Measurements from ENCODE around the gene SLC8A3.
A peak's percentile ranks its signal among the peaks of the same experiment; 100 is the strongest.

Gene SLC8A3

GRCh38 chr14:70019695-70020094 lies 169.1 kb downstream of the SLC8A3 start:
- no peak for DNase-seq

DNA sequence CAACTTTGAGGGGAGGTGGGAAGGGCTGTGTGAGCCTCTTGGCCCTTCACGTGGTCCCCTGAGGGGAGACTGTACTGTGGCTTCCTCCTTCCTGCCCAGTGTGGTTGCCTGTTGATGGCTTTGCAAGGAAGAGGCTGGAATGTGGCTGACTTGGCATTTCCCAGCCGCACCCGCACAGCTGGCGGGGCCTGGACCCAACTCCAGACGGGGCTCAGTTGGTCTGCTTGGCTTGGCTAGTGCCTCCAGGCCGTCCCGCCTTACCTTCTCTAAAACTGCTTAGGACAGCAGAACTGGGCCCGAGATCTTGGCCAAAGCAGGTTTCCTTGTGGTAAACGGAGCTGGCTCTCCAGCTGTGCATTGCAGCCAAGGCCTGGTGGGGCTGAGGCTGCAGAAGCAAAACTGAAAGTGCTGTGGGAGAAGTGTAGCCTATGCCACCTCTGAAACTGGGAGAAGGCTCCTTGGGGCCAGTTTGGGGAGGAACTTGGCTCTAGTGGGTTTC lies 170.0 kb downstream of the SLC8A3 start:
- DNase-seq = no peak

- no peak for DNase-seq
Measured at GRCh38 chr14:70018230-70018629, 170.5 kb downstream of the SLC8A3 start.

DNA sequence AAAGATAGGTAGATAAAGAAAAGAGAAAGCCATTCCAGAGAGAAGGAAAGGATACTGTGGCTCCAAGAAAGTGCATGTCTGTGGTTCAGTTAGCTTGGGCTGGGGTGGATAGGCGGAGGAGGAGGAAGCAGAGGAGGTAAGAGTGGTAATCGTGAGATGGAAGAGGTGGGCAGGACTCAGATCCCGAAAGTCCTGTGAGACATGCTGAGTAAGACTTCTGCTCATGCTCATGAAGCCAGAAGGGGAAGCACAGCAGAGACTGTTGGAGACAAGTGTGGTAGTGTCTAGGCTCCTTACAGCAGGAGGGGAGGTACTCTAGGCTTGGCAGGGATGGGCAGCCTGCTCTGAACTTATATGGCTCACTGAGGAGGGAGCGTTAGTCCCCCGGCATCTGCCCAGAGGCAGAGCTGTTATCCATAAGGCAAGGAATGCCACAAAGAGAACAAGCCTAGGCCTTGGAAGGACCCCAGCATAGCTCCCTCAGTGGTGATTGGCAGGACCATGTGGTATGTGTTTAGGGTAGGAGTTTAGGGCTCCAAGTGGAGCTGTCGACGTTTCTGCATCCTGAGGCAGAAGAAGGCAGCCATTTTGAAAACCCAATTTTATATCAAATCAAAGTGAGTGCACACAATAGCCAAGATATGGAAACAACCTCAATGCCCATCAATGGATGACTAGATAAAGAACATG lies 174.2 kb downstream of the SLC8A3 start:
- no peak for DNase-seq

- DNase-seq = peak; percentile 46
Measured at GRCh38 chr14:70013271-70013873, 175.4 kb downstream of the SLC8A3 start.

DNA sequence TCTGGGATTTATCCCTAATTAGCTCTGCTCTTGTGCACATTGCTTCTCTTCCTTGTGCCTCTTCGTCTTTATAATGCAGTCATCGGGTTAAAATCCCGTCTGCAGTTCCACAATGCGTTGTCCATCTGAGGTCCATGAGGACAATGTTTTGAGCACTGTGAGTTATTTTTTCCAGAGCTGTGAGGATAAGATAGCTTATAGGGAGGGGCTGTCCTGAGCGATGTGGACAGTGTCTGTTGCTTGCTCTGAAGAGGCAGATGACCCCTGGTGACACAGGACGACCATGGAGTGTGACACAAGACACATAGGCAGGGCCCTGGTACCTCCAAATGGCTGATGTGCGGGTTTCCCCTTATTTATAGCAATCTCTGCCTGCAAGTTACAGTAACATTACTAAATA lies 177.0 kb downstream of the SLC8A3 start:
- DNase-seq = no peak

GRCh38 chr14:70011098-70011497 lies 177.7 kb downstream of the SLC8A3 start:
- DNase-seq = peak; percentile 30

DNA sequence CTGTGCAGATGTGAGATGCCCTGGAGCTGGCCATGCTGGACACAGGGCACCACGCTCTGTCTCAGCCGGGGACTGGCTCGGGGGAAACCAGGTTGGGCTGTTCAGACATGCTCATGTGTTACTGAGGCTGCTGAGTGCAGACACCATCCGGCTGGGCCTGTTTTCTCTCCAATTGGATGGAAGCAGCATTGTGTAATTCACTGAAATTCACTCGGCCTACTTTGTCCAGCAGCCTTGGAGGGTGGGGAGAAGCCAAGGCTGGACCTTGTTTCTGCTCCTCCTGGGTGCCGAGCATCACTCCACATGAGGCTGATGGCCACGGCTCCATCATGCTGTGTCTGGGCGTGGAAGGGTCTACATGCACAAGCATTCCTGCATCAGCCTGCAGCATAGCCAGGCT lies 178.8 kb downstream of the SLC8A3 start:
- no peak for DNase-seq

DNA sequence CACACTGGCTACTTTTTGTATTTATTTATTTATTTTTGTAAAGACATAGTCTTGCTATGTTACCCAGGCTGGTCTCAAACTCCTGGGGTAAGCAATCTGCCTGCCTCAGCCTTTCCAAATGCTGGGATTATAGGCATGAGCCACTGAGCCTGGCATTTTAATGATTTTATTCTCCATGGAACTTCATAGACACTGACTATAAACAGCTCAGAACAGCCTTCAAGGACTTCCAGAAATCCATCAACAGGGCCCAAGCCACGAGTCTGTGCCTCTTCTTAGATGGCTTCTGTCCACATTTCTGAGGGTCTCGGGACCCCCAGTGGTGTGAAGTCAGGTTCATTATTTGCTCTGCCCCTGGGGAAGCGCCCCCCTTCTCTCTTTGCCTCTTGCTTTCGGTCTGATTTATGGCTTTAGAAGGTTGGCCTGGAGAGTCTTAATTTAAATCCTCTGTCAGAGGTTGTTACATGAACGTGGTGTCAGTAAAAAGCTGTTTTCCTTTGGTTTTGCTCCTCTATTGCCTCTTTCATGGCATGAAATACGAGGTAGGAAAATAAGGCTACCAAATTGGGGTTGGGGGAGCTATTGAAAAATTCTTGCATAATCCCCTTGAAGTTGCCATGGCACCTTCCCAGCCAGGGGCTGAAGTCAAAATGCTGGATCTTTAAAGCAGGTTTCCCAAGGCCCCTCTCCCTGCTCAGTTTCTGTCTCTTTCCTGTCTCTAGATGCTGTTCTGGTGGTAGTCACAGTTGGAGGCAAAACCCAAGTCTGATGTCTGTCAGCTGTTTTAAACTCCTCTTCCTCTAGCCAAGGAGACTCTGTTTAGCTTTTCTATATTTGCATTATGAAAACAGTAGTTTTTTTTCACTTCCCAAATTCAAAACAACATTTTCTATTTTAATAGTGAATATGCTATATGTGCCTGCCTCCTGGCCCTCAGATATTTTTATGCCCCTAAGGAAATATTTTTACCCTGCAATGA lies 180.2 kb downstream of the SLC8A3 start:
- no peak for DNase-seq

DNA sequence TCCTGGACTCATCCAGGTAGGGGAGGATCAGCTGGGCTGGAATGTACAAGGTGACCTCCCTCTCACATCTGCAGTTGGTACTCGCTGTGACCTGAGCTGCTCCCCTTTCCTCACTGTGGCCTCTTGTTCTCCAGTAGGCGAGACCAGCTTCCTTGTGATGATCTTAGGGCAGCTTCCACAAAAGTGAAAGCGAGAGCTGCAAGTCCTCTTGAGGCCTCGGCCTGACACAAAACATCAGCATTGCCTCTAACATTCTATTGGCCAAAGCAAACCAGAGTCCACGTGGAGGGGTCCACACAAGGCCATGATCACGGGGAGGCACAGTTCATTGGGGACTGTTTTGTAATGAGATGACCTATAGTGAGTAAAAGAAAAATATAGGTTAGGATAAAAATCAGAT lies 182.1 kb downstream of the SLC8A3 start:
- no peak for DNase-seq

- peak; percentile 18 for DNase-seq
Measured at GRCh38 chr14:70005281-70005805, 183.4 kb downstream of the SLC8A3 start.

DNA sequence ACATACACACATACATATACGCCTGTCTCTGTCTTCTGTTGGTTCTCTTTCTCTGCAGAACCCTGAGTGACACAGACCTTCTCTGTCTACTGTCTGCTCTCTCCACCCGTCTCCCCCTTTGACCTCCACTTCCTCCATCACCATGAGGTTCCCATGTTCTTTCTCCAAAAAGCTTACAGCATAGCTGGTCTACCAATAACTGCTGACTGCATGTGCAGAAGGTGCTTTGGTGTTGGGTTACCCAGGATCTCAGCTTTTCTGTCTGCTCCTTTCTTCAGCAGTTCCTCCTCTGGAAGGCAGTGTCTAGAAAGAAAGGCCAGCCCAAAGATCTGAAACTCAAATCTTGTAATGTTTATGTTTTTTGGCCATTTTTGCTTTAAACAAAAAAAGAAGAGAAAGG lies 184.0 kb downstream of the SLC8A3 start:
- no peak for DNase-seq

DNA sequence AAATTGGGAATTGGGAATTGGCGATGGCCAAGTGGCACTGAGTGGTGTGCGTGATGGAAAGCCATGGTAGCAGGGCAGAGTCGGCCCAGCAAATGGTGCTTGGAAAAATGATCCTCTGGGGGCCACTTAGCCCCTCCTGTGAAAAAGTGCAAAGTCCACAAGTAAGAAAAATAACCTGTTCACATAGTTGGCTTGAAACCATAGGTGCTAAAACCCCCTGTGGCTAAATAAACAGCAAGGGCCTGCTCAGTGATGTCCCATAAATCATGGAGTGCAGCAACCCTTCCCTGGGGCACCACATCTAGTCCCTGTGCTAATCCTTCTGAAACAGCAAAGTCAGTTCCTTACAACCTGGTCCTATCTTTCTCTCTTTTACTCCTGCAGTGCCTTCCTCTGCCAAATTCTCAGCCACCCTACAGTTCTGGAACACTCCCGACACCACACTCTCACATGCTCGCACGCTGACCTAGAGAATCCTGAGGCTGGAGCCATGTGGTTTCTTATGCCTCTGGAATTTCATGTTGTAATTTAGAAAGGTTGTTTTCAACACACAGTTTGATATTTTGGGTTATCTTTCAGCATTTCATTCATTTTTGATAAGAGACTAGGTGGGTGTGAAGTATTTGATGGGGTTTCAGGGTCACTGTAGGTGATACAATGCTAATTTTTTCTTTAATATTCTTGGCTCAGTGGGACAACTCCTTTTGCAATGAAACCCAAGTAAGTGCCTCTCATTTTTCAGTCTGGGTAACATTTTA lies 186.0 kb downstream of the SLC8A3 start:
- peak; percentile 94 for DNase-seq

- no peak for DNase-seq
Measured at GRCh38 chr14:70000601-70001000, 188.2 kb downstream of the SLC8A3 start.

- DNase-seq = peak; percentile 94
Measured at GRCh38 chr14:69999261-69999674, 189.5 kb downstream of the SLC8A3 start.

DNA sequence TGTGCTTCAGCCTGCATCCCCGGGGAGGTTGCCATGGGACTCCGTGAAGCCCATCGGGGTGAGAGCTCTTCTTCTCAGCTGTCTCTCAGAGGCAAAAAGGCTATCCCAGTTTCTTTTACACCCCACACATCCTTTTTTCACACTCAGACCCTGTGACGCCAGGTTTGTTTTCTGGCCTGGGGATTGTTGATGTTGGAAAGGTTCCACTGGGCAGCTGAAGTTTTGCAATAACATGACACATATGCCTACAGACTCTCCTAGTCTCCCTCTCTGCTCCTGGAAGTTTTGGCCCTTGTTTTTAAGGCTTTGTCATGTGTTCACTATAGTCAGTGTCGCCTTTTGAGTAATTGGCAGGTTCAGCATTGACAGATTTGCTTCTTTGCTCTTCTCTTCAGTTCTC lies 190.9 kb downstream of the SLC8A3 start:
- no peak for DNase-seq

DNA sequence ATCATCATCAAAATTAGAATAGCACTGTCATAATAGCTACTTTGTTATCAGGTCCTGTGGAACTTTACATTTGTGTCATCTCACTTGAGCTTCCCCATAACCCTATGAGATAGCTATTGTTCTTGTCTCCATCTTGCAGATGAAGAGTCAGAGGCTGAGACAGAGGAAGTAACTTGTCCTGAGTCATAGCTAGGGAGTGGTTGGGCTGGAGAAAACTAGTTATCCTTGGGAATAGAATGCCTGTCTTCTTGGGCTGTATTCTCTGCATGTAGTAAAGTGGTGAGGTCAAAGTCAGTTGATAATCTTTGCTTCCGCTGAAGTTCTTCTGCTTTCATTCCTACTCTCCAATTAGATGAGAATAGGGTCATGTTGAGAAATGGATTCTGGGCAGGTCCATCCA lies 192.5 kb downstream of the SLC8A3 start:
- no peak for DNase-seq

Data from NCI-H146 (cell line).